ENCODE measurements around the gene PPP4R1. TPM values are rescaled to one million over a fixed set of nuclear protein-coding genes. Genes with fewer than 3 reads are reported as not detected.

Gene PPP4R1
- total RNA-seq, 6 donors from 2014 or later = 125 to 239 (median 189) TPM

DNA sequence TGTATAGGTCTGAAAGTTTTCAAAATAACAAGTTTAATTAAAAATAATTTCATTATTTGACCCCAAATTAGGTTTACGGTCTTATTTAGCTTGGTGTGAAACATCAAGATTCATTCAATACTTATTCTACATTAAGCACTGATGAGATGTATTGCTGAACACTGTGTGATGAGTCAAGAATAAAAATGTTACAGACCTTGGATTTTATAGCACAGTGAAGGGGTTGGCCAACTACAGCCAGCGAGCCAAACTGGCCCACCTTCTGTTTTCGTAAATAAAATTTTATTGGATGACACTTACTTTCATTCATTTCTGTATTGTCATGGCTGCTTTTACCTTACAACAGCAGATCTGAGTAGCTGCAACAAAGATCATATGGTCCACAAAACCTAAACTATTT is 8.3 kb downstream of the PPP4R1 start:
- H3K36me3 ChIP-seq = peaks cover 0 to 4% (median under 1%) of the 10 kb centered on the region in 4 donors
- H3K4me3 ChIP-seq = no peak overlapping the region
- H3K4me1 ChIP-seq = peaks cover 6 to 24% (median 16%) of the 10 kb centered on the region in 4 donors
- no peak for TF ChIP-seq POLR2A (IDR thresholded peaks at IDR 0.05)
- no peak for TF ChIP-seq EP300 (IDR thresholded peaks at IDR 0.05)
- TF ChIP-seq, protein P1, sequence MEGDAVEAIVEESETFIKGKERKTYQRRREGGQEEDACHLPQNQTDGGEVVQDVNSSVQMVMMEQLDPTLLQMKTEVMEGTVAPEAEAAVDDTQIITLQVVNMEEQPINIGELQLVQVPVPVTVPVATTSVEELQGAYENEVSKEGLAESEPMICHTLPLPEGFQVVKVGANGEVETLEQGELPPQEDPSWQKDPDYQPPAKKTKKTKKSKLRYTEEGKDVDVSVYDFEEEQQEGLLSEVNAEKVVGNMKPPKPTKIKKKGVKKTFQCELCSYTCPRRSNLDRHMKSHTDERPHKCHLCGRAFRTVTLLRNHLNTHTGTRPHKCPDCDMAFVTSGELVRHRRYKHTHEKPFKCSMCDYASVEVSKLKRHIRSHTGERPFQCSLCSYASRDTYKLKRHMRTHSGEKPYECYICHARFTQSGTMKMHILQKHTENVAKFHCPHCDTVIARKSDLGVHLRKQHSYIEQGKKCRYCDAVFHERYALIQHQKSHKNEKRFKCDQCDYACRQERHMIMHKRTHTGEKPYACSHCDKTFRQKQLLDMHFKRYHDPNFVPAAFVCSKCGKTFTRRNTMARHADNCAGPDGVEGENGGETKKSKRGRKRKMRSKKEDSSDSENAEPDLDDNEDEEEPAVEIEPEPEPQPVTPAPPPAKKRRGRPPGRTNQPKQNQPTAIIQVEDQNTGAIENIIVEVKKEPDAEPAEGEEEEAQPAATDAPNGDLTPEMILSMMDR (IDR thresholded peaks at IDR 0.05) = no peak
- no peak for TF ChIP-seq POLR2AphosphoS5 (IDR thresholded peaks at IDR 0.05)
- H3K9me3 ChIP-seq = no peaks in the 10 kb centered on the region
- no peak for DNase-seq
- no peak overlapping the region for H3K27ac ChIP-seq
- ATAC-seq (ENCODE audit: low FRiP score in 2 of 2) = no peak
- 94 to 95% methylated on average over 3 of the region's 3 CpGs for WGBS, 2 donors
- no peaks in the 10 kb centered on the region for H3K27me3 ChIP-seq

DNA sequence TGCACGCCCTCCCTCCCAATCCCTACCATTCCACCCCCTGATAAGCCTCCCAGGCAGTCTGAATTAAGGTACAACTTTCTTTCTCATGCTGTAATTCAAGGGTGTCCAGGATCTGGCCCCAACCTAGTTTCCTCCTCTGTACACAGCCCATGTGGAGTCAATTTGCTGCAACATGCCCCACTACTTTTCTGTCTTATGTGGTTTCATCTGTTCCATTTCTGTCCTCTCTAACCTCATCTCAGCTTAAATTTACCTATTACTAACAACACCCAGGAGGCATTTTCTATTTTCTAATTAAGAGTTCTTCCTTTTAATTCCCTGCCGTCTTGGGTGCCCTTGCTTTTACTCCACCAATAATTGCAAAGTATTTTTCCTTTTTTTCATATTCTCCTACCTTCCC is 10.0 kb downstream of the PPP4R1 start:
- Histone ChIP-seq H3K27ac (no peak overlapping the region), H3K27me3 (no peaks in the 10 kb centered on the region), H3K4me1 (peaks cover 0 to 19% (median 9%) of the 10 kb centered on the region in 4 donors), H3K36me3 (no peaks in the 10 kb centered on the region), H3K9me3 (peaks cover 0 to 12% (median 4%) of the 10 kb centered on the region in 4 donors), H3K4me3 (no peak overlapping the region)
- DNase-seq (no peak), ATAC-seq (ENCODE audit: low FRiP score in 2 of 2) (no peak)
- whole genome bisulfite sequencing, 2 donors = 94 to 96% methylated on average over 2 of the region's 2 CpGs
- TF ChIP-seq POLR2A (IDR thresholded peaks at IDR 0.05) = no peak
- TF ChIP-seq, protein P1 (IDR thresholded peaks at IDR 0.05) = no peak
- TF ChIP-seq EP300 (IDR thresholded peaks at IDR 0.05) = no peak
- no peak for TF ChIP-seq POLR2AphosphoS5 (IDR thresholded peaks at IDR 0.05)

DNA sequence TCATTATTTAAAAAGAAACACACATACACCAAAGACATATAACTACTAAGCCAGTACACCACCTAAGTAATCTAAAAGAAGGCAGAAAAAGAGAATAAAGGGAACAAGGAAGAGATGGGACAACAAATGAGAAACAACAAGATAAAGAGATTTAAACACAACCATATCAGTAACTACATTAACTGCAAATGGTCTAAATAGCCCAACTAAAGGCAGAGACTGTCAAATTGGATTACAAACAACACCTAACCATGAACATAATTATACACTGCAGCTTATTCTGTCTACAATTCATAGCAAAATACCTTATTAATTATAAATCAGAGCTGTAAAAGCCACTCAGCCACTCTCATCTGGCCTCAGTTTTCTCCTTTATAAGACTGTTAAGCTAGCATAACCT is 15.0 kb downstream of the PPP4R1 start:
- TF ChIP-seq, protein P1 (IDR thresholded peaks at IDR 0.05) = no peak
- TF ChIP-seq POLR2A (IDR thresholded peaks at IDR 0.05) = no peak
- no peak for TF ChIP-seq POLR2AphosphoS5 (IDR thresholded peaks at IDR 0.05)
- no peak for TF ChIP-seq EP300 (IDR thresholded peaks at IDR 0.05)
- Histone ChIP-seq H3K9me3 (peaks cover 0 to 12% (median 4%) of the 10 kb centered on the region in 4 donors), H3K27me3 (no peaks in the 10 kb centered on the region), H3K4me3 (no peak overlapping the region), H3K4me1 (peaks cover 13 to 23% (median 19%) of the 10 kb centered on the region in 4 donors), H3K27ac (no peak overlapping the region), H3K36me3 (no peaks in the 10 kb centered on the region)
- ATAC-seq (ENCODE audit: low FRiP score in 2 of 2) (no peak), DNase-seq (no peak)

DNA sequence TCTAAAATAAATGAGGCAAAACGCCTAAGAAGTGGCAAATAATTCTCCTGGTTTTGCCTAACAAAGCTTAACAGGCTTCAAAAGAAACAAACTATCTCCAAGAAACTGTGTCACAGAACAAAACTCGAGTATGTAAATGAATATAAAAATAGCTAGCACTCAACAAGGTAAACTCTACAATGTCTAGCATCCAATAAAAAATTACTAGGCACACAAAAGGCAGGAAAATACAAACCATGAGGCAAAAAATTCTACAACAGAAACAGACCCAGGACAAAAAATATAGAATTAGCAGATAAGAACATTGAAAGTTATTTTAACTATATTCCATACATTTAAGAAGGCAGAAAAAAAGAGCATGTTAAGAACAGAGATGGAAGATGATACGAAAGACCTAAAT is 16.8 kb downstream of the PPP4R1 start:
- TF ChIP-seq POLR2A (IDR thresholded peaks at IDR 0.05) (no peak), EP300 (IDR thresholded peaks at IDR 0.05) (no peak), POLR2AphosphoS5 (IDR thresholded peaks at IDR 0.05) (no peak)
- TF ChIP-seq, protein P1 (IDR thresholded peaks at IDR 0.05) = no peak
- peaks cover 0 to 12% (median 4%) of the 10 kb centered on the region in 4 donors for H3K9me3 ChIP-seq

DNA sequence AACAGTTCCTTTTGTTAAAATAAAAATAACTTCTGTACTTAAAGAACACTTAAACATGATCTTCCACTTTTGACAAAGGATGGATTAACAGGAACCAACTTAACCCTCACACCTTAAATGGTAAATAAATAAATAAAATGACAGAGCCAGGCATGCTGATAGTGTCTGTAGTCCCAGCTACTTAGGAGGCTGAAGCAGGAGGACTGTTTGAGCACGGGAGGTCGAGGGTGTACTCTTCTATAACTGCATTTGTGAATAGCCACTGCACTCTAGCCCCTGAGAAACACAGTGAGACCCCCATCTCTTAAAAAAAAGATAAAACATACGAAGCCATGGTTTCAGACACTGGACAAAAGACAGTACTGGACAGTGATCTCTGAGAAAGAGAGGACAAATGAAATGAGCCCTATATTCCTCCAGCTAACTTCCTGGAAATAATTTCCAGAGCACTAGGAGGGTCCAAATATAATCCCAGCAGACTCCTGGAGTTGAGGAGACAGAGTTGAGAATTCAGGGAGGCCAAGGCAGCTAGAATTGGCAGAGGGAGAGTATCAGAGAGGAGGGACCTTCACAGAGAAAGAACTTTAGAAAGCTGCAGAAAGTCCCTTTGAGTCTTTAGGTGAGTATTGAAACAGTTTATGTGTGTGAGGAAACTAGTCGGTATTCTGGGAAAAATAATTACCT is 17.4 kb downstream of the PPP4R1 start:
- H3K27ac ChIP-seq = no peak overlapping the region
- DNase-seq = no peak
- 92 to 97% methylated on average over 4 of the region's 4 CpGs for WGBS, 2 donors
- peaks cover 0 to 22% (median 2%) of the 10 kb centered on the region in 4 donors for H3K36me3 ChIP-seq
- peaks cover 13 to 23% (median 21%) of the 10 kb centered on the region in 4 donors for H3K4me1 ChIP-seq
- H3K27me3 ChIP-seq = no peaks in the 10 kb centered on the region
- H3K9me3 ChIP-seq = peaks cover 0 to 12% (median 4%) of the 10 kb centered on the region in 4 donors
- ATAC-seq (ENCODE audit: low FRiP score in 2 of 2) = no peak
- TF ChIP-seq POLR2AphosphoS5 (IDR thresholded peaks at IDR 0.05) (no peak), EP300 (IDR thresholded peaks at IDR 0.05) (no peak), POLR2A (IDR thresholded peaks at IDR 0.05) (no peak)
- TF ChIP-seq, protein P1 (IDR thresholded peaks at IDR 0.05) = no peak
- H3K4me3 ChIP-seq = no peak overlapping the region

More for the DNA sequence above, 16.8 kb downstream of the PPP4R1 start:
- ATAC-seq (ENCODE audit: low FRiP score in 2 of 2) (no peak), DNase-seq (no peak)
- Histone ChIP-seq H3K27ac (no peak overlapping the region), H3K4me3 (no peak overlapping the region), H3K4me1 (peaks cover 13 to 23% (median 21%) of the 10 kb centered on the region in 4 donors), H3K36me3 (peaks cover 0 to 15% (median 2%) of the 10 kb centered on the region in 4 donors), H3K27me3 (no peaks in the 10 kb centered on the region)
- 94 to 95% methylated on average over 3 of the region's 3 CpGs for WGBS, 2 donors

All from upper lobe of left lung (tissue), 6 donors.